Measurements from ENCODE around the gene RNASE1.

Gene RNASE1

GRCh38 chr14:20807304-20808161, 4.9 kb upstream of the RNASE1 start:
- DNase-seq: no peak

GRCh38 chr14:20805485-20805884, 2.8 kb upstream of the RNASE1 start:
- DNase-seq: no peak

DNA sequence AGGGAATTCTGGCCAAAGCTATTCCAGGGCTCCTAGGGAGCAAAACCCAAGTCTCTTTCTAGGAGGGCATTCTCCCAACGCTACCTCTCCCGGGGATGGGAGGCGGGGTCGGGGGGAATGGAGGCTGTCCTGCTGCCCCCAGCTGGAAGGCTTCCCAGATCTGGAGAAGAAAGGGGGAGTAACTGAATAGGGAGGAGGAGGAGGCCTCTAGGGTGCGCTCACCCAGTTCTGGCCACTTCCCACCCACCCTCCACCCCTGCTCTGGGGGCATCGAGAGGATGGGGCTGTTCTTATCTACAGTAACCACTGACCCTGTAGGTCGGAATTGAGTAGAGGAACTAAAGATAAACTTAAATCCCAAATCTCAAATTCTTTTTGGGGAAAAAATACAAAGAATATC, 579 bp upstream of the RNASE1 start:
- DNase-seq: no peak

DNA sequence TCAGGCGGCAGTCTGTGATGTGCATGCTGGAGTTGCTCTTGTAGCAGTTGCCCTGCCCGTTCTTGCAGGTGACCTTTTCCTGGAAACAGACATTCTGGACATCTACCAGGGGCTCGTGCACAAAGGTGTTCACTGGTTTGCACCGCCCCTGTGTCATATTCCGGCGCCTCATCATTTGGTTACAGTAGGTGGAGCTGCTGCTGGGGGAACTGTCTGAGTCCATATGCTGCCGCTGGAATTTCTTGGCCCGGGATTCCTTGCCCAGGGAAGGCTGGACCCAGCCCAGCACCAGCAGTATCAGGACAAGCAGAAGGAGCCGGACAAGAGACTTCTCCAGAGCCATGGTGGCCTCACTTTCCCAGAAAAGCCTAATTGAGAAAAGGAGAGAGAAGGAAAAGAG, 918 bp downstream of the RNASE1 start:
- DNase-seq: no peak

DNA sequence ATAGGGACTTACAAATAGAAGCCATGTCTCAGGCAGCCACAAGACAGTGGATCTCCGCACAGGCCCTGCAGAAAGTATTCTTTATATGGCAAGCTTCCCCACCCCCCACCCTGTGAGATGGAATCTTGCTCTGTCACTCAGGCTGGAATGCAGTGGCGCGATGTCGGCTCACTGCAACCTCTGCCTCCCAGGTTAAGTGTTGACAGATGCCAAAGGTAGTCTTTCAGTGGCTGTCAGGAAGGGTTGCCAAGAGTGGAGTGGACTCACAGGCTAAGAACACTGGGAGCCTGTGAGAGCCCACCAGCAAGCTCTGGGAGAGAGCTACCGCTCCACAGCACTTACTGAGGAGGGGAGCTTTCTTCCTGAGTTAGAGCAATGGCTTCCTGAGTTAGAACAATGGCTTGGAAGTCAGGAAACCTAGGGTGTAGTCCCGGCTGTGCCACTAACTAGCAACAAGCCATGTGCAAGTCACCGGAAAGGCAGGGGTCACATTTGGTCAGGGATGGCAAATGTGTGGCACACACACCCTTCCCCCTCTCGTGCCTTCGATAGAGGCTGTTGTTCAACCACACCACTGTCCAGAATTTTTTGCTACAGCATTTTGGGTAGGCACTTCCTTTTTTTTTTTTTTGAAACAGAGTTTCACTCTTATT, 2.6 kb downstream of the RNASE1 start:
- no peak for DNase-seq

DNA sequence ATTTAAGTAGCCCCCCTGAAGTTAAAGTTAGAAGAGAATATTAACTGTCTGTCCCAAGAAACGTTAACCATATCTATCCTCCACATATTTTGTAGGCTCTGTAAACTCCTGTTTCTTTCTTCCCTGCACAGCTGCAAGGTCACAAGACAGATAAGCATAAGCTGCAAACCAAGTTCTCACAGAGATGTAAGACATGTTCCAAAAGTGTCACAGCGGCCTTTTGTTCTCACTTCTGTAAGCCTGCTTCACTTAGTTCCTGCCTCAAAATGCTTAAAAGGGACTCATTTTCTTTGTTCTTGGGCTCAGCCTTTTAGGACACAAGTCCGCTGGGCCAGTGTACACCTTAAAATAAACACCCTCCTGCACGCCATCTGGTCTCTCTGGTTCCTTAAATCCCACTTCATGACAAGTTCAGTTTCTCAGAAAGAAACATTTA, 3.2 kb downstream of the RNASE1 start:
- no peak for DNase-seq

- no peak for DNase-seq
Observed at GRCh38 chr14:20798932-20799331, 3.7 kb downstream of the RNASE1 start.

DNA sequence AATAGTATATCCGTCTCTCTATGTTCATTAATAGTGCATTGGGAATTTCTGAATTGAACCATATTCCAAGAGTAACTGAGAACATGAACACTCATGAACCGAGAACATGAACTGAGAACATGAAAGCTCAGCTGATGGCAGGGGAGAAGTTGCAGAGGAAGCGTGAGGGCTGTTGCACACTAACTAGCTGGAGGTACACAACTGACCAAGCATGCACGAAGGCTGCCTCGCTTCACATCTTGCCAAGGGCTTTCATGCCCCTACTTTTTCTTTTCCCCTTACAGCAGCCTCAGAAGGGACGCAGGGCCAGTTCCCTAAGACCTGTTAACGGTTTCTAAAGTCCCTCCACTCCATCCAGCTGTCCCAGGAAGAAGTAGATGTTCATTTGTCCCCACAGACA, 4.3 kb downstream of the RNASE1 start:
- DNase-seq: no peak

DNA sequence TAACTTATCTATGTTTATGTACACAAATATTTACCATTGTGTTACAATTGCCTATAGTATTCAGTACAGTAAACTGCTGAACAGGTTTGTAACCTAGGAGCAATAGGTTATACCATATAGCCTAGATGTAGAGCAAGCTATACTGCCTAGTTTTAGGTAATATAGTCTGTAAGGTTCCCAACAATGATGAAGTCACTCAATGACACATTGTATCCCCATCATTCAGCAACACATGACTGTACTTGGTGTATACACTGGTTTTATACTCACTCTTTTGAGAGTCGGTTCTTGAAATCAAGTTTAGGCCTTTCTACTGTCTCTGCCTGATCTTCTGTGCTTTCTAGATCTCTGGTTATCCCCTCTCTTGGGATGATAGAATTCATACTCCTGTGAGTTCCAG, 5.5 kb downstream of the RNASE1 start:
- no peak for DNase-seq

- no peak for DNase-seq
Observed at GRCh38 chr14:20794644-20795369, 7.8 kb downstream of the RNASE1 start.

DNA sequence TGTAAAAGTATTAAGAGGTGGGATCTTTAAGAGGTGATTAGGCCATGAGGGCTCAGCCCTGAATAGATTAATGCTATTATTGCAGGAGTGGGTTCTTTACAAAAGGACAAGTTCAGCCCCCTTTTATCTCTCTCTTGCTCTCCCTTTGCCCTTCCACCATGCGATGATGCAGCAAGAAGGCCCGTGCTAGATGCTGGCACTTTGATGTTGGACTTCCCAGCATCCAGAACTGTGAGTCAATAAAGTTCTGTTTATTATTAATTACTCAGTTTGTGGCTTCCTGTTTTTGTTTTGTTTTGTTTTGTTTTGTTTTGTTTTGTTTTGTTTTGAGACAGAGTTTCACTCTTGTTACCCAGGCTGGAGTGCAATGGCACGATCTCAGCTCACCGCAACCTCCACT, 10.1 kb downstream of the RNASE1 start:
- no peak for DNase-seq

DNA sequence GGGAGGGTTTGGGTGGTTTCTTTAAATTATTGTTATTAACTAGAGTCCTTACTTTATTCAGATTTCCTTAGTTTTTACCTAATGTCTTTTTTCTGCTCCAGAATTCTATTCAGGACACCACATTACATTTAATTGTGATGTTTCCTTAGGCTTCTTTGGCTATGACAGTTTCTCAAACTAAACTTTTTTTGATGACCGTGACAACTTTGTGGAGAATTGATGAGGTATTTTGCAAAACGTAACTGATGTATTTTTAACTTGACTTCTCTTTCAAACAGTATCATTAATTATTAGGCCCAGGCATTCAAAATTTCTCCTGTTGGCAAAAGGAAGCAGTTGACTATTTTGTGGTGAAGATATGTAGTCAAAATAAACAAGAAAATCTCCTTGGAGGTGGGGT, 11.0 kb downstream of the RNASE1 start:
- no peak for DNase-seq

GRCh38 chr14:20791187-20791586, 11.5 kb downstream of the RNASE1 start:
- DNase-seq: no peak

GRCh38 chr14:20790464-20791116, 12.1 kb downstream of the RNASE1 start:
- no peak for DNase-seq

DNA sequence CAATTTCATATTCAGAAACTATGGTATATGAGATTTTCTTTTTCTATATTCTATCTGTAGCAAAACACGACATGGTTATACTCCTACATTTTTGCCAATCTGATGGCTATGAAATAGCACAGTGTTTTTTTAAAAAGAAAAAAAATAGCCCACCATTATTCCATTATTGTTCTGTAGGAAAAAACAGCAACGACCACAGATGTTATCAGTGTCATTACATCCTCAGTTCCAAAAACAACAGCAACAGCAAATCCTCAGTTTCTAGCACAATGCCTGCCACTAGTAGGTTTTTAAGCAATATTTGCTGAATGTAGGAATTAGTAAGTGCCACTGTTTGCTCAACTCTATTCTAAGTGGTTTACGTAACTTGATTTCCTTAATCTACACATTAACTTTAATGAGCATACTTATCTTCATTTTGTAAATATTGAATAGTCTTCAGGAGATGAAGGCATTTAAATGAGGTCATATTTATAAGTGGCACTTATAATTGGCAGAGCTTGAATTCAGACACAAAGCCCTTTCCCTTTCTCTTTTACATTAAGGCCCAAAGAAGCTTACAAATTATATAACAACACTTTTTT, 13.3 kb downstream of the RNASE1 start:
- DNase-seq: no peak

GRCh38 chr14:20787025-20787424, 15.6 kb downstream of the RNASE1 start:
- DNase-seq: no peak

- DNase-seq: peak; percentile 42
Observed at GRCh38 chr14:20782280-20782890, 20.3 kb downstream of the RNASE1 start.

GRCh38 chr14:20781803-20782202, 20.8 kb downstream of the RNASE1 start:
- no peak for DNase-seq

GRCh38 chr14:20775901-20776300, 26.7 kb downstream of the RNASE1 start:
- DNase-seq: no peak

DNA sequence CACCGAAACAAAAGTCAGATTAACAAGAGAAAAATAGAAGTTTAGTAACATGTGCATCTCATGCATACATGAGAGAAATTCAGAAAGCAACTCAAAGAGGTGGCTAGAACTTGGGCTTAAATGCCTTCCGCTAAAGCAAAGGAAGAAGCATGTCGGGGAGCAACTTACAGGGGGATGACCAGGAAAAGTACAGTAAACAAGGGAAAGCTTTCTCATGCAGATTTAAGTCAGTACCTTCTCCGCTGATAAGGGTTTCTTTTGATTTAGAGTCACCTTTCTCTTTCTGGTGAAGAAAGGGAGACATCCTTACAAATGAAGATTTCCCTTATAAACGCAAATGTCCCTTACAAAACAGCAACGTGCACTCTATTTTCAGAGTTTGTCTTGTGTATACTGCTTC, 27.6 kb downstream of the RNASE1 start:
- no peak for DNase-seq

DNA sequence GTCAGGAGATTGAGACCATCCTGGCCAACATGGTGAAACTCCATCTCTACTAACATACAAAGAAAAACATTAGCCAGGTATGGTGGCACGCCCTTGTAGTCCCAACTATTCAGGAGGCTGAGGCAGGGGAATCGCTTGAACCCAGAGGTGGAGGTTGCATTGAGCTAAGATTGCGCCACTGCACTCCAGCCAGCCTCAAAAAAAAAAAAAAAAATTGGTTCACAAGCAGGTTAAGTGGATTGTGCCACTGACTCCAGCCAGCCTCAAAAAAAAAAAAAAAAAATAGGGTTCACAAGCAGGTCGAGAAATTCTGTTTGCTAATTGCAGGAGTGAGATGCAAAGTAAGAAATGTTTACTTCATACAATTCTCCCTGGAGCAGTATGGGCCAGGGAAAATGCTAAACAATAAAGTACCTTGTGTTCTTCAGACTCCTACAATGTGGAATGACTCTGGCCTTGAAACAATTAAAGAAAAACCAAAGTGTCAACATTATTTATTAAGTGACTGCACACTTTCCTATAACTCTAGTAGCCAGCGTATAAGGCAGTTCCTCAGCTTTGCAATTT, 28.3 kb downstream of the RNASE1 start:
- DNase-seq: no peak

DNA sequence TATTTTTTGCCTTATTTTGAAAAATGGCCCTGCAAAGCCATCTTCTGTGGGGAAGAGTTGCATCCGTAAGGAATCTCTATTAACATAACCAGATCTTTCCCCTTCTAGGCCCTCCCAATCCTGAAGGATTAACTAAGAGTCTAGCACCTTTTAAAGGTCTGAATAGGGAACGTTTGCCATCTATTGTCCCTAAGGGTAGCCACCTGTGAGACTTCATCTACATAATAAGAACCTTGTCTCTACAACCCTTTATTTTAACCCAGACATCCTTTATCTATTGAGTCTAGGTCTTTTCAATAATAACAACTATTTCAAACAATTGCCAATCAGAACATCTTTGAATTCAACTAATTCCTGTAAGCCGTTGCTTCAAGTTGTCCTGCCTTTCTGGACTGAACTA, 30.0 kb downstream of the RNASE1 start:
- no peak for DNase-seq

All from CD4-positive, alpha-beta T cell treated with Interleukin-12 subunit alpha and Interleukin-12 subunit beta, for 1 hour (primary cell).